GM12872 (cell line): ENCODE data around the gene JPH2.

Experiments
- CTCF ChIP-seq: IDR thresholded peaks from 3 replicates; pipeline ENCODE4 v1.5.1; 2011; ENCODE audit warnings: low read depth, mild to moderate bottlenecking, low read length, moderate library complexity; ENCODE audit not compliant: insufficient read depth

Gene JPH2

GRCh38 chr20:44126445-44126844 is 60.5 kb downstream of the JPH2 start:
- TF ChIP-seq CTCF, result no peak

DNA sequence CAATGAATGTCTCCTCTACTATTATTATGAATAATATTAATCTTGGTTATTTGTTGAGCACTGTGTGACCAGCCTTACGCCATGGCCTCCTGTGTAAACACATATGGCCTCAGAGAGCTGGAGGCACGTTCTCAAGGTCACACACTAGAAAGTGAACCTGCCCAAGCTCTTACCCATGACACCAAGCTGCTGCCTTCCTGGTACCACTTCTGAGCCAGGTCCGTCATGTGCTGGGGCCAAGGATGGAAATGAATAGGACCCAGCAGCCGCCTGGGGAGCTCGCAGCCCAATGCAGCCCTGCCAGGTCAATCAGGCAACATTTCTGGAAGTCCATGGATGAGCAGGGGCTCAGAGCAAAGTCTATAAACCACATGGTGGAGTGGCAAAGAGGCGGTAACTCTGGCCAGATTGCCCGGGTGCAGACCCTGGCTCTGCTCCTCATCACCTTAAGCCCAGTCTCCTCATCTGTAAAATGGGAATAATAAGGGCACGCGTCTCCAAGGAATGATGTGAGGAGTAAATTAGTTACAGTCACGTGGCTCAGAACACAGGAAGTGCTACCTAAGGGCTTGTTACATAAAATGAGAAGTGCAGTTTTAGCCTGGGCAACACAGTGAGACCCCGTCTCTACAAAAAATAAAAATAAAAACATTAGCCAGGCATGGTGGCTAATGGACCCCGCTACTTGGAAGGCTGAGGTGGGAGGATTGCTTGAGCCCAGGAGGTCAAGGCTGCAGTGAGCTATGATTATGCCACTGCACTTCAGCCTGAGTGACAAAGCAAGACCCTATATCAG is 61.5 kb downstream of the JPH2 start:
- no peak for TF ChIP-seq CTCF

GRCh38 chr20:44123874-44124535 is 63.0 kb downstream of the JPH2 start:
- TF ChIP-seq CTCF, result no peak

DNA sequence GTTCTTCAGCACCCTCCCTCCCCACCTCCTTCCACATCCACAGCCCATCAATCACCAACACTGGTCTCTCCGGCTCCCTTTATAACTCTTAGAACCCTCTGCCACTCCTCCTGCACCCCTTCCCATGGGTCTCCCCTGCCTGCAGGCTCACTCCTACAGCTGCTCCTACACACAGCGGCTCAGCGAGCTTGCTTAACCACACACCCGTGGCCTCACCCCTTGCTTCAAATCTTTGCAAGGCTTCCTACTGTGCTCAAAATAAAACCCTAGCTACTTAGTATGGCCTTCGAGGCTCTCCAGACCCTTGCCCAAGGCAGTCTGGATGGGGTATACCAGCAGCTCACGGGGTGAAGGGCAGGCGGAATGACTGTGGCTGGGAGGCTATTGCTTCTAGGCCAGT is 63.7 kb downstream of the JPH2 start:
- TF ChIP-seq CTCF, result no peak

- TF ChIP-seq CTCF, result no peak
These were observed 66.1 kb downstream of the JPH2 start for GRCh38 chr20:44120676-44121425.

DNA sequence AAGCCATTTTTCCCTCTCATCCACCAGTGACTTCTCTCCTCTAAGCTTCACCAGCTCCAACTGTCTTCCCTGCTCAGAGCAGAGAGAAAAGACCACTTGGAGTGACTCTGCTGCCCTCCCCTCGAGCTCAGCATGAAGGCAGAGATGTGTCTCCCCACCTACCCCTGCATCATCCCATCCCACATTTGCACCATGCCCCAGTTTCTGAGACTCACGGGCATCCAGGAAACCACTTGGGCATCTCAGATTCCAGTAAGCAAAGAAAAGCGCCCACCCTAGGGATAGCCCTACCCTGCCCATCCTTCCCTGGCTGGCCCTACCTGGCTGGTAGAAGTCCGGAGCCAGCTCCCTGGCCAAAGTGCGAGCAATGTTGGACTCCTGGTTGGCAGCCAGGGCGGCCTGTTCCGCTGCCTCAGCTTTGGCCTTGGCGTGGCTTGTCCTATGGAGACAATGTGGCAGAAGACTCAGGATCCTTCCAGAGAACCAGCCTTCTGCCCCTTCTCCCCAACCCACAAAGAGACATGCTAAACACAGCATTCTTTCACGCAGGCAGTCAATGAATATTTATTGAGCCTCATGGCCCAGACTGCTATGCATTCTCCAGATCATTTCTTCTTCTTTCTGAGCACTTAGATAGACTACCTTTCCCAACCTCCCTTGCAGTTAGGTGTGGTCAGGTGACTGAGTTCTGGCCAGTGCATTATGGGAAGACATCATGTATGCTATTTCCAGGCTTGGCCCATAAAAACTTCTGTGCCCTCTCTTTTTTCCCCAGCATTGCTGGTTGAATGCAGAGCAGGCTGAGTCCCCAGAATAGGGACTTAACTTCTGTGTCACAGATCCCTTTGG is 68.6 kb downstream of the JPH2 start:
- TF ChIP-seq CTCF, result no peak
